ENCODE data around the gene CLCN1.
"Not testable (repeated sequence)": the region's sequence is repeated elsewhere in the genome, so short reads cannot be mapped to it uniquely, and the experiment has no call there.

Gene CLCN1

DNA sequence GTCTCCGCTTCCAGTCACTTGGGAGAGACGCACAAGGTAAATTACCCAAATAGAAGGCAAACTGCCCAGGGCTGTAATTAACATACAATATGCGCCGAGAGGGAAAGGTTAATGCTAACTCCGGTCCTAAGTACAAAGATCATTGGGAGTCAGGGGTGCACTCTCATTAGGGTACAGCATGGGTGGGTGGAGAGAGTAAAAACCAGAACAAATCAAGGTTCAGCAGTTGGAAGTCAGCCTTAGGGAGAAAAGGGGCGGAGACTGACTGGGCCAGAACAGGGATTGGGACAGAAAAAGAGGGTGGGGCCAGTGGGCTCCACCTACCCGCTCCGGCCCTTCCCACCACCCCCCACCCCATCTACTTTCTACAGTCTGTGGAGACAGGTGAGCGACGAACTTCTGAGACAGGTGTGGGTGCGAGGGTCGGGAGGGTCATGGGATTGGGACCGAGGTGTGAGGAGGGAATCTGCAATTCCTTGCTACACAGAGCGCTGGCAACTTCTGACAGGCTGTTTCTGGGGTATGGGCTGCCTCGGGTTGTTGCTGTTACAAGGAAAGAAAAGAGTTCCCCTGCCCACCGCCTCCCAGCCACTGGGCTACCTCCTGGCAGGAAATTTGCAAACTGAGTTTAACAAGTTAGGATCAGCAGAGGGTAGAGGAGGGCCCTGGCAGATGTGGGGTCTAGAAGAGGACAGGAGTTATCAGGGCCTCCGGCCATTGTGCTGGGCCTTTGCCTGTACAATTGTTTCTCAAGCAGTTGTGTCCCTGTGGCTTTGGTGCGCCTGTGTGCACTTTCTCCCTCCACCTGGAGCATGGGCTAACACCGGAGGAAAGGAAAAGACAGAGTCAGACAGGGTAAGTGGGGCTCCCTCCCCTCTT is 31.1 kb upstream of the CLCN1 start, which contains the start of gene TMEM139:
Gene TMEM139, plus strand, starts transcription at position 368 of the 879 bp plus-strand sequence. CDS start 1,000 bp downstream, outside the sequence.
- Histone ChIP-seq H2AFZ (ENCODE audit: low read length, unreplicated experiment) (no peak within 1 kb of the TSS), H3K4me1 (ENCODE audit: control insufficient read depth, insufficient read depth, low read length, unreplicated experiment) (peaks cover 17% of the 10 kb centered on the region), H3K27me3 (ENCODE audit: insufficient read depth, low read length) (no peaks in the 10 kb centered on the region), H3K27ac (ENCODE audit: low read depth, low read length) (no peak within 1 kb of the TSS), H3K4me3 (ENCODE audit: low read depth, low read length) (no peak within 1 kb of the TSS), H3K79me2 (ENCODE audit: control insufficient read depth, insufficient read depth, low read length, unreplicated experiment) (peaks cover 16% of the 10 kb centered on the region), H3K36me3 (ENCODE audit: insufficient read depth, low read length) (no peaks in the 10 kb centered on the region)

DNA sequence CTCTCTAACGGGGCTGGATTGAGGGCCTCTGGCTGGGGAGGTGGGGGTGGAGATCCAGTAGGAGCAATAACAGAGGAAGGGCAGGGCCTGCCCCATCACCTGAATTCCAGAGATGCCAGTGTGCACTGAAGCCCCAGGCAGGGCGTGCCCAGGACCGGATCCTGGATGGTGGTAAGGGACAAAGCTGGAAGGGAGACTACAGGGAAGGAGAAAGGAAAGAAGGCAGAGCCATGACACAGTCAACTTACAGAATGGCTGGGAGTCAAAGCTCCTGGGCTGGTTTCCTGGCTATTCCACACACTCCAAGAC is 30.5 kb upstream of the CLCN1 start:
- Histone ChIP-seq H3K27me3 (ENCODE audit: insufficient read depth, low read length) (no peaks in the 10 kb centered on the region), H2AFZ (ENCODE audit: low read length, unreplicated experiment) (no peak overlapping the region), H3K27ac (ENCODE audit: low read depth, low read length) (no peak overlapping the region), H3K4me1 (ENCODE audit: control insufficient read depth, insufficient read depth, low read length, unreplicated experiment) (peaks cover 17% of the 10 kb centered on the region), H3K4me3 (ENCODE audit: low read depth, low read length) (no peak overlapping the region), H3K79me2 (ENCODE audit: control insufficient read depth, insufficient read depth, low read length, unreplicated experiment) (peaks cover 22% of the 10 kb centered on the region), H3K36me3 (ENCODE audit: insufficient read depth, low read length) (no peaks in the 10 kb centered on the region)

DNA sequence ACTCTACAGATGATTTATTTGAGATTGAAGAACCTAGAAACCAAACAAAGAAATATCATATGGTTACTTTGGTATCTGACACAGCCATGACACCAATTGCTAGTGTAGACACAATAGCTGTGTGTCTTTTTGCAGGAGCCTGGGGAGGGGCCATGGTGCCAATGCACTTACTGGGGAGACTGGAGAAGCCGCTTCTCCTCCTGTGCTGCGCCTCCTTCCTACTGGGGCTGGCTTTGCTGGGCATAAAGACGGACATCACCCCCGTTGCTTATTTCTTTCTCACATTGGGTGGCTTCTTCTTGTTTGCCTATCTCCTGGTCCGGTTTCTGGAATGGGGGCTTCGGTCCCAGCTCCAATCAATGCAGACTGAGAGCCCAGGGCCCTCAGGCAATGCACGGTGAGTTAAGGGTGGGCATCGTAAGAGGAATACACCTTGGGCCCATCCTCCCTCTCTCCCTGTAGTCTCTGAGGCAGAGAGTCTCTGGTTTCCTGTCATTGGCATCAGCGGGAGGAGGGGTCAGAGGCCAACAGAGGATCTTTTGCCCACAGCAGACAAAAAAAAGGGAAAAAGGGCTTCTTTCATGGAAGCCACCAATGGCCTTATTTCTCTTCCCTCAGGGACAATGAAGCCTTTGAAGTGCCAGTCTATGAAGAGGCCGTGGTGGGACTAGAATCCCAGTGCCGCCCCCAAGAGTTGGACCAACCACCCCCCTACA is 29.9 kb upstream of the CLCN1 start:
- H2AFZ ChIP-seq (ENCODE audit: low read length, unreplicated experiment): no peak overlapping the region
- peaks cover 27% of the 10 kb centered on the region for H3K79me2 ChIP-seq (ENCODE audit: control insufficient read depth, insufficient read depth, low read length, unreplicated experiment)
- H3K4me1 ChIP-seq (ENCODE audit: control insufficient read depth, insufficient read depth, low read length, unreplicated experiment): peaks cover 23% of the 10 kb centered on the region
- no peak overlapping the region for H3K4me3 ChIP-seq (ENCODE audit: low read depth, low read length)
- H3K36me3 ChIP-seq (ENCODE audit: insufficient read depth, low read length): no peaks in the 10 kb centered on the region
- no peak overlapping the region for H3K27ac ChIP-seq (ENCODE audit: low read depth, low read length)
- no peaks in the 10 kb centered on the region for H3K27me3 ChIP-seq (ENCODE audit: insufficient read depth, low read length)

DNA sequence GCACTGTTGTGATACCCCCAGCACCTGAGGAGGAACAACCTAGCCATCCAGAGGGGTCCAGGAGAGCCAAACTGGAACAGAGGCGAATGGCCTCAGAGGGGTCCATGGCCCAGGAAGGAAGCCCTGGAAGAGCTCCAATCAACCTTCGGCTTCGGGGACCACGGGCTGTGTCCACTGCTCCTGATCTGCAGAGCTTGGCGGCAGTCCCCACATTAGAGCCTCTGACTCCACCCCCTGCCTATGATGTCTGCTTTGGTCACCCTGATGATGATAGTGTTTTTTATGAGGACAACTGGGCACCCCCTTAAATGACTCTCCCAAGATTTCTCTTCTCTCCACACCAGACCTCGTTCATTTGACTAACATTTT is 29.4 kb upstream of the CLCN1 start:
- Histone ChIP-seq H3K27me3 (ENCODE audit: insufficient read depth, low read length) (no peaks in the 10 kb centered on the region), H3K79me2 (ENCODE audit: control insufficient read depth, insufficient read depth, low read length, unreplicated experiment) (peaks cover 33% of the 10 kb centered on the region), H3K4me1 (ENCODE audit: control insufficient read depth, insufficient read depth, low read length, unreplicated experiment) (peaks cover 28% of the 10 kb centered on the region), H3K36me3 (ENCODE audit: insufficient read depth, low read length) (peaks cover 3% of the 10 kb centered on the region; the same call in 1 of the 2 replicates), H3K27ac (ENCODE audit: low read depth, low read length) (no peak overlapping the region), H2AFZ (ENCODE audit: low read length, unreplicated experiment) (no peak overlapping the region), H3K4me3 (ENCODE audit: low read depth, low read length) (no peak overlapping the region)

DNA sequence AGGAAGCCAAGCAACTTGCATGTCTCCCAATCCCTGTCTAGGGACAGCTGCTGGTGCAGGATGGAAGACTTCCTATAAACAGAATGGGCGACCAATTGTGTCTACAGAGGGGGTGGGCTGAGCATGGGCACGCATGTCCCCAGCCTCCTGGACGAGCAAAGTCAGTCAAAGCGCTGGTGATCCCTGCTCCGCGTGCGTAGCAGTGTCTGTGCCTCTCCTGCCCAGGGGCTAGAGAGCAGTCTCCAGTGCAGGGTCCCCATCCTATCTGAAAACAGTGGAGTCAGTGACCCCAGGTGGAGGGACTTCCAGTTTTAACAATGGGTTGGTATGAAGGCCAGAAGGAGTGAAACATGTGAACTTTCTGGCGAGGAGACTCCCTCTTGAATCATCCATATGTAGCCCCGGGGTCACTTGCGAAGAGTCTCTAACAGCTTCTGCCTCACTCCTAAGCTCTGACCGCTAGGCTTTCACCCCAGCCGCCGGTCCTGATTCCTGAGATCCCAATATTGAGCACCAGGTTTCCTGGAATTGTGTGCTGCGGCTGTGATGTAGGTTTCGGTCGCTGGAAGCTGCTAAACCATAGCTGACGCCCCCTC is 28.5 kb upstream of the CLCN1 start:
- Histone ChIP-seq H3K79me2 (ENCODE audit: control insufficient read depth, insufficient read depth, low read length, unreplicated experiment) (peaks cover 40% of the 10 kb centered on the region), H3K27me3 (ENCODE audit: insufficient read depth, low read length) (no peaks in the 10 kb centered on the region), H3K4me3 (ENCODE audit: low read depth, low read length) (peak overlapping the region; percentile 32), H3K4me1 (ENCODE audit: control insufficient read depth, insufficient read depth, low read length, unreplicated experiment) (peaks cover 28% of the 10 kb centered on the region), H2AFZ (ENCODE audit: low read length, unreplicated experiment) (peak overlapping the region; percentile 33), H3K27ac (ENCODE audit: low read depth, low read length) (no peak overlapping the region), H3K36me3 (ENCODE audit: insufficient read depth, low read length) (peaks cover 10% of the 10 kb centered on the region)

DNA sequence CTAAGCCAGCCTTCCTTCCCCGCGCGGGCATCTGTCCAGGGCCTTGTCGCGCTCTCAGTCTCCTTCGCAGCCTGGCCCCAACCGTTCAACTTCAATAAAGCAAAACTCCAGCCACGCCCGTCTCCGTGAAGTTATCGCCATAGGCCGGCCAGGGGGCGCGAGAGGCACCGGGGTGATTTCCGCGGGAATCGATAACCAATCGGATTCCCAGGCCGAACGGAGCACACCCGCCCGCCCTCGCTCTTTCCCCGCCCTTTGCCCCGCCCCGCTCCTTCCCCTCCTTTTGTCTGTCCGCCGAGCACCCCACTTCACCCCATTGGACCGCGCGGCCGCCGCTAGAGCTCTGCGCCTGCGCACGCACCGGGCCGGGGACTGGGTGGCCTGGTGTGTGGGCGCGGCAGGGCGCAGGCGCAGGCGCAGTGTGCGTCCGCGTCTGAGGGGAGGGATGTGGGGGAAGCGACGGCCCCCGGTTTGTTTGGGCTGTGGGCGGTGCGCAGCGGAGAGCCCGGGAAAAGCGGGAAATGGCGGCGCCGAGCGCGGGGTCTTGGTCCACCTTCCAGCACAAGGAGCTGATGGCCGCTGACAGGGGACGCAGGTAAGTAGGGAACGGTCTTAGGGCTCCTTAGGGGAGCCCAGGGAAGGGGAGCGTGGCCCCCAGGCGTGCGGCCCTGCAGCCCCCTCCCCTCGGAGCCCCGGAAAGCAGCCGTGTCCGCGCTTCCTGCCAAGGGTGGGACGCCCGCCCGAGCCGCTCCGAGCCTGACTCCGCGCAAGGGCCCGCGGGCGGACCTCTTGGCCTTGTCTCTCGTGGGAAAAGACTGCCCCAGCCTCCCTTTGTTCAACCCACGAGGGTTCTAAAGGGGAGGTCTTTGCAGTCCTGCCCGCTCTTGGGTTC is 27.7 kb upstream of the CLCN1 start, which contains the start of gene CASP2:
Gene CASP2, plus strand, starts transcription at position 417 of the 892 bp plus-strand sequence. Its CDS starts 105 bp downstream, at position 522.
- H3K4me1 ChIP-seq (ENCODE audit: control insufficient read depth, insufficient read depth, low read length, unreplicated experiment): peaks cover 28% of the 10 kb centered on the region
- H3K27me3 ChIP-seq (ENCODE audit: insufficient read depth, low read length): no peaks in the 10 kb centered on the region
- H3K36me3 ChIP-seq (ENCODE audit: insufficient read depth, low read length): peaks cover 13% of the 10 kb centered on the region
- peaks cover 41% of the 10 kb centered on the region for H3K79me2 ChIP-seq (ENCODE audit: control insufficient read depth, insufficient read depth, low read length, unreplicated experiment)
- H3K27ac ChIP-seq (ENCODE audit: low read depth, low read length): peak within 1 kb of the TSS; percentile 45
- peak within 1 kb of the TSS; percentile 74 for H2AFZ ChIP-seq (ENCODE audit: low read length, unreplicated experiment)
- H3K4me3 ChIP-seq (ENCODE audit: low read depth, low read length): peak within 1 kb of the TSS; percentile 91

DNA sequence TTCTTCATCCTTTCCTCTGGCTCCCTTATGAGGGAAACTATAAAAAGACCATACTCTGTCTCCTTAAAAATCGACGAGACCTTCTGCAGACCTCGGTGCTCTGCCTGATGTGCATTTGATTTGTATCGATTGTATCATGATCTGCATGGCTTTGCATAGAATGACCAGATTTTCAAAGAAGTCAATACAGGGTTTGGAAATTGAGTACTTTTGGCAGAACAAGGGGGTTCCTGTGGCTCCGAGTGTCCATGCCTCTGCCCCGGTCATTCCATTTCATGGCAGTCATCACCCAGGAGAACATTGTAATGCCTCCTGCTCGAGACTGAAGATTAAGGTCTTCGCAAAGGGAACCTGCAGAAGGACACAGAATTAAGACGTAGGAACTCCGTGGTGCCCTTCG is 27.1 kb upstream of the CLCN1 start:
- H3K79me2 ChIP-seq (ENCODE audit: control insufficient read depth, insufficient read depth, low read length, unreplicated experiment): peaks cover 42% of the 10 kb centered on the region

DNA sequence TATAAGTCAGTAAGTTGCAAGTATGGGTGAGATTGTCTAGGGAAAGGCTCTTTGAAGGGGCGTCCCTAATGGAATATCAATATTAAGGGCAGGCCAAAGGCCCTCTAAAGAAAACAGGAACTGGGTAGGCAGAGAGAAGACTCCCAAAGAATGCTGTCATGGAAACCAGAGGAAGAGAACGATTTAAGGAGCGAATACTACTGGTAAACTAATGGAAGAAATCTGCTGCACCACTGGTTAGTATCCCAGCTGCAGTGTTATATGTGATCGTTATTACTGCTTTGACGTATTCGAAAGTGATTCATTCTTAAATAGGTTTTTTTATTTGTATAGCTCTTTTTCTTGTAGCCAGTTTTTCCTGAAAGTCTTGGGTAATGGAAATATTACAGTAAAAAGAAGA is 26.5 kb upstream of the CLCN1 start:
- peaks cover 47% of the 10 kb centered on the region for H3K79me2 ChIP-seq (ENCODE audit: control insufficient read depth, insufficient read depth, low read length, unreplicated experiment)
- H3K4me3 ChIP-seq (ENCODE audit: low read depth, low read length): peak overlapping the region; percentile 91
- peaks cover 22% of the 10 kb centered on the region for H3K4me1 ChIP-seq (ENCODE audit: control insufficient read depth, insufficient read depth, low read length, unreplicated experiment)
- H2AFZ ChIP-seq (ENCODE audit: low read length, unreplicated experiment): no peak overlapping the region
- peaks cover 20% of the 10 kb centered on the region for H3K36me3 ChIP-seq (ENCODE audit: insufficient read depth, low read length)
- H3K27me3 ChIP-seq (ENCODE audit: insufficient read depth, low read length): no peaks in the 10 kb centered on the region
- peak overlapping the region; percentile 45 for H3K27ac ChIP-seq (ENCODE audit: low read depth, low read length)

More for the DNA sequence above, 27.1 kb upstream of the CLCN1 start:
- peak overlapping the region; percentile 91 for H3K4me3 ChIP-seq (ENCODE audit: low read depth, low read length)
- peak overlapping the region; percentile 74 for H2AFZ ChIP-seq (ENCODE audit: low read length, unreplicated experiment)
- peaks cover 24% of the 10 kb centered on the region for H3K4me1 ChIP-seq (ENCODE audit: control insufficient read depth, insufficient read depth, low read length, unreplicated experiment)
- H3K27me3 ChIP-seq (ENCODE audit: insufficient read depth, low read length): no peaks in the 10 kb centered on the region
- H3K36me3 ChIP-seq (ENCODE audit: insufficient read depth, low read length): peaks cover 15% of the 10 kb centered on the region
- peak overlapping the region; percentile 45 for H3K27ac ChIP-seq (ENCODE audit: low read depth, low read length)

DNA sequence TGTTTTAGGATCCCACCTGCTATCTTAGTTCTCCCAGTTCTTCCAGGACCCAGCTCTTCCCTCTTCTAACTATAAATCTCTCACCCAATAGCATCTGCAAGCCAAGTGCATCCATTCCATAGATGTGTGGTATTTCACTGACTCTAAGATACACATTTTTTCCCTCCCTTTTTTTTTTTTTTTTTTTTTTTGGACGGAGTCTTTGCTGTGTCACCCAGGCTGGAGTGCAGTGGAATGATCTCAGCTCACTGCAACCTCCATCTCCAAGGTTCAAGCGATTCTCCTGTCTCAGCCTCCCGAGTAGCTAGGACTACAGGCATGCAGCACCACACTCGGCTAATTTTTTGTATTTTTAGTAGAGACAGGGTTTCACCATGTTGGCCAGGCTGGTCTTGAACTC is 26.0 kb upstream of the CLCN1 start:
- not testable (repeated sequence) for H3K27me3 ChIP-seq (ENCODE audit: insufficient read depth, low read length); H2AFZ ChIP-seq (ENCODE audit: low read length, unreplicated experiment)
- Histone ChIP-seq H3K27ac (ENCODE audit: low read depth, low read length) (peak overlapping the region; percentile 45), H3K4me1 (ENCODE audit: control insufficient read depth, insufficient read depth, low read length, unreplicated experiment) (peaks cover 22% of the 10 kb centered on the region), H3K4me3 (ENCODE audit: low read depth, low read length) (peak overlapping the region; percentile 91), H3K36me3 (ENCODE audit: insufficient read depth, low read length) (peaks cover 24% of the 10 kb centered on the region), H3K79me2 (ENCODE audit: control insufficient read depth, insufficient read depth, low read length, unreplicated experiment) (peaks cover 51% of the 10 kb centered on the region)

DNA sequence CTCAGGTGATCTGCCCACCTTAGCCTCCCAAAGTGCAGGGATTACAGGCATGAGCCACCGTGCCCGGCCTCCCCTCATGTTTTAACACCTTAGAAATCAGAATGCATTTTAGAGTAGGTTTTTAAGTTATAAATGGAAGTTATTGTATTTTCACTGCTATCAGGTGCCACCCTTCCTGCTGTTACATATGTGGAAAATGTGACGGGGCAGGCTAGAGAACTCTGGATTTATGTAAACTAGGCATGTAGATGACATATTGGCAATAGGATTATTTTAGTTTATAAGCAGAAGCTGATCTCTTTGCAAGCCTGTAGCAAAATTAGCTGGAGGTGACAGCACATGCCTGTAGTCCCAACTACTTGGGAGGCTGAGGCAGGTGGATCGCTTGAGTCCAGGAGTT is 25.6 kb upstream of the CLCN1 start:
- Histone ChIP-seq H3K4me1 (ENCODE audit: control insufficient read depth, insufficient read depth, low read length, unreplicated experiment) (peaks cover 23% of the 10 kb centered on the region), H3K4me3 (ENCODE audit: low read depth, low read length) (peak overlapping the region; percentile 91), H2AFZ (ENCODE audit: low read length, unreplicated experiment) (no peak overlapping the region), H3K36me3 (ENCODE audit: insufficient read depth, low read length) (peaks cover 27% of the 10 kb centered on the region), H3K27me3 (ENCODE audit: insufficient read depth, low read length) (no peaks in the 10 kb centered on the region), H3K27ac (ENCODE audit: low read depth, low read length) (no peak overlapping the region), H3K79me2 (ENCODE audit: control insufficient read depth, insufficient read depth, low read length, unreplicated experiment) (peaks cover 55% of the 10 kb centered on the region)
